ENCODE measurements around the gene IVNS1ABP.
"Not testable (repeated sequence)": the region's sequence is repeated elsewhere in the genome, so short reads cannot be mapped to it uniquely, and the experiment has no call there.

The IVNS1ABP gene

DNA sequence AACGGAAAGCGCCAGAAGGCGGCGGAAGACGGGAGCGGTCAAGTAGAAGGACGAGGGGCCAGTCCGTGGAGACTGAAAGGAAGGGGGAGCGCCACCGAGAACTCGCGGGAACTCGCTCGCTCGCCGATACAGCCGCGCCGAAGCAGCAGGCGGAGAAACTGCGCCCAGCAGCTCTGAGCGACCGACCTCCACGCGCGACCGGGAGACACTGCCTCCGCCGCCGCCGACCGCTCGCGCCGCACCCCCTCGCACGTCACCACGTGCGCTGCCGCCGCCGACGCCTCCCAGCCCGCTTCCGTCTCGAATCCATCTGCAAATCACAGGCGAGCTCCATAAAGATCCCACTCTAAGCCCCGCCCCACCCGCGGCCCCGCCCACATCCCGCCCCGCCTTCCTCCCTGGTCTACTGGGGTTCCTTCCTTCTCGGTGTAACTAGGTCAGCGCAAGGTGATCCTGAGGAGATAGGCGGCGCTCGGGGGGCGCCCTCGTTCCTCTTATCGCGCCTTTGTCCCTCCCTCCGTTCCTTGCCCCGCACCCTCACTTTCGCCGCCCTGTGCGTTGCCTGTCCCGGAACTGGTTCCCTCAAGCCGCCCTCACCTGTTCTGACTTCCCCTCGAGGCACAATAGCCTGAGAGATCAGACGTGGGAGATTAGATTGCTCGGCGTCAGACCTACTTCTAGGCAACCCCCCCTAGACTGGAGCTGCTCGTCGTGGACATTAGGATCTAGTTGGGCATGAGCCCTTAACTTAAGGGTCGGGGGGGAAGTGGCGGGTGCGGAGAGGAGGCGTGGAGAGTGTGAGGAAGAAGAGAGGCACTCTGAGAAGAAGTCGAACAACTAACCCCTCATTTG is at the start of gene IVNS1ABP:
Gene IVNS1ABP, minus strand, starts transcription at position 210 of the 852 bp plus-strand sequence. CDS start 7,750 bp downstream, outside the sequence.
- peak; percentile 92 for DNase-seq

- DNase-seq: no peak
Measured at GRCh38 chr1:185365951-185366350, 48.9 kb upstream of the IVNS1ABP start.

- not testable (repeated sequence) for DNase-seq
Measured at GRCh38 chr1:185364528-185364927, 47.5 kb upstream of the IVNS1ABP start.

GRCh38 chr1:185363205-185363604 is 46.2 kb upstream of the IVNS1ABP start:
- no peak for DNase-seq

- no peak for DNase-seq
Measured at GRCh38 chr1:185360714-185361113, 43.7 kb upstream of the IVNS1ABP start.

DNA sequence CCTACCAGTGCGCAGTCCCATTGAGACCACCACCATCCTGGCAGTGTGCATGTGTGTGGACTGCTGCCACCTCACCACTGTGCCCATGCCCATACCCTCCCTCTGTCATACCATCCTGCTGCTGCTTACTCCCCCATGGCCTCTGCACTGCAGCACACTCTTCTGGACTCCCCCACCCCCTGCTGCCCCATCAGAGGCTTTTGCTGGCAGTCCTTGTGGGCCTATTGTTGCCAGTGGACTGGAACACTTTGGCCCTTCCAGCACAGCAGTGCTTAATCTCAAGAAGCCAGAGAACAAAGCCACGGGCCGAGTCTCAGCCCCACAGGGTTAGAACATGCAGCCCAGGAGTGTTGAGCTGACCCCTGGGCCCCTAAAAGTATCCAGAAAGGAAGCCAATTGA is 41.9 kb upstream of the IVNS1ABP start:
- DNase-seq: no peak

DNA sequence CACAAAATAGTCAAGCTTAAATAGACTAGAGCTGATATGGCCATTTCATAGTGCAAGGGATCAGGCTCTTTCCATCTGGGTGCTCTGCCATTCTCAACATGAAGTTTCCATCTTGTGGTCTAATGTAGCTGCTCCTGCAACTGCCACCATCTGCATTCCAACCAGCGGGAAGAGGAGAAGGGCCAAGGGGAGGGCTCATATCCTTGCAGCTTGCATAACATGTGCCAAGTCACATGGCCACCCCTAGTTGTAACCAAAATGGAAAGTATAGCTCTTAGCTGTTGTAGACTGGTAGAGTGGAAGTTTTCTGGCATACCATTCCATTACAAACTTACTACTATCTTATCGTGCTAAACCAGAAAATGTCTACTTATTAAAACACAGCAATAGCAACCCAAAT is 38.9 kb upstream of the IVNS1ABP start:
- no peak for DNase-seq

DNA sequence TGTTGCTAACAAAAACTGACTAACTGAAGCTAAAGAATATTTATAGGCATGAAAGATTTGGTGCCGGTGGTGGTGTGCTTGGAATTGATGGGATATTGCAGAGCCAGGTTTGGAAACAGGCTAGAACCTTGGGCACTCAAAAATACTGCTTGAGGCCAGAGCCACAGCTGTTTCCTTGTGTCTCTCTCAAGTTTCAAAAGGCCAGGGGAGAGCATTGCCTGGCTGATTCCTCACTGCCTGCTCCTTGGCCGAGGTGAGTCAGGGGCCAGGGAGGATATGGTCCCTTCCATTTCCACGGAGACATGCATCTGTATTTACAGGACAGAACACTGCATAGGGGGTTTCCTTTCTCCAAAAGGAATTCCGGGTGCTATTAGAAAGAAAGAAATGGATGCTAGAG is 36.1 kb upstream of the IVNS1ABP start:
- DNase-seq: no peak

DNA sequence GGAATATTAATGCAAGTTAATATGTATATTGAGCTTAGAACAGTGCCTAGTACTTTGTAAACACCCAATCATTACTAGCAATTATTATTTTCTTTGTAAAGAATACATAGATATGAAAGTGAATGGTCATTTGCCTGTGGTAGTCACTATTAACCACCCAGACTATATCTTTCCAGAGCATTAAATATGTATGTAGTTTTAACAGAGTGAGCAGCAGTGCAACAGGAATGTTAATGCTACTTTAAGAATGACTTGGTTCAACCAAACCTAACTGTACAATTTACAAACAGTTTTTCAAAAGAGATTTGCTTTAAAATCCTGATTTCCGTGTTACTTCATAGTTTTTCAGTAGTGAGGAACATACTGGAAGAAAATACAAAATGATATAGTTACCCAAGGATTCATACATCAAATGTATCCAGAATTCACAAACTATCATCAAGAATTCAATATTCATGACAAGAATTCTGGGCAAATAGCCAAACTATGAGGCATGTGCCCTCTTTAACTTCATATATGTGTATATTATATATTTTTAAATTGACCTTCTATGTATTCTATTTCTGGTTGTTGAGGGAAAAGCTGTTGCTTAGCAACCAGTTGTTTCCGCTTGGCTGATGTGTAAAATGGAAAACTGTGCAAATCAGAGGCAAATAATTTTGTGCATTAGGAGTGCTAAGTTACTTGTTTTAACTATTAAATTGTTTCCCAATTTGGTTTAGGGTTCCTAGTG is 34.9 kb upstream of the IVNS1ABP start:
- DNase-seq: no peak

DNA sequence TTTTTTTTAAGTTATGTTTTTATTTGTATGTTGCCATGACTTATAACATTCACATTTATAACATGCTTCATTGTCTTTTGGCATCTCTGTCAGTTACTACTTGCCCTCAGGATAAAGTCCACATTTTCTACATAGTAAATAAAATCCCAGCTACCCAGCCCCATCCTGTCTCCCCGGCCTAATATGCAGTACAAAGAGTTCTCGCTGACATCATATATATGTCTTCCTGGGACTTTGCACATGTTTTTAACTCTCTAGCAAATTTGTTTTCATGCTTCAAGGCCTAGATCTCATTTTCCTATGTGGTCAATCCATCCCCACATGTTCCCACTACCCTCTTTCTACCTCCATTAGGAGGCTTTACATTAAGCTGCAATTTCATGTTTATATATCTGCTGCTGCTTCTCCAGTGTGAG is 33.0 kb upstream of the IVNS1ABP start:
- no peak for DNase-seq

- no peak for DNase-seq
Measured at GRCh38 chr1:185349556-185349955, 32.5 kb upstream of the IVNS1ABP start.

DNA sequence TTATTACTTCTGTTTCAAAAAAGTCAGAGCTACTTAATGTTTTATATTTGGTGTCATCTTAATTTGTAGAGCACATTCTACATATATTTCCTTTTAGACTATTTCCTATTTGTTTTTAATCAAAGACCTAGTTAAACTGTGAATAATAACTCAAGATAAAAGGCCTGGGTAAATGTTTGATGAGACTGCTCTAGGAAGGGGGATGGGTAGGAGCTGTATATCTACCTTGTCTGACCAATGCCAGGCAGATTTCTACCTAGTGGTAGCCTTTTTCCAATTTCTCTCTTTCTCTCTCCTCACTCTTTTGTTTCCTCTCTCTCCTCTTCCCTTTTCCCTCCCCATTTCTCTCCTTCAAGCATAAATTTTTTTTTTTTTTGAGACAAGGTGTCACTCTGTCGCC is 31.9 kb upstream of the IVNS1ABP start:
- no peak for DNase-seq

DNA sequence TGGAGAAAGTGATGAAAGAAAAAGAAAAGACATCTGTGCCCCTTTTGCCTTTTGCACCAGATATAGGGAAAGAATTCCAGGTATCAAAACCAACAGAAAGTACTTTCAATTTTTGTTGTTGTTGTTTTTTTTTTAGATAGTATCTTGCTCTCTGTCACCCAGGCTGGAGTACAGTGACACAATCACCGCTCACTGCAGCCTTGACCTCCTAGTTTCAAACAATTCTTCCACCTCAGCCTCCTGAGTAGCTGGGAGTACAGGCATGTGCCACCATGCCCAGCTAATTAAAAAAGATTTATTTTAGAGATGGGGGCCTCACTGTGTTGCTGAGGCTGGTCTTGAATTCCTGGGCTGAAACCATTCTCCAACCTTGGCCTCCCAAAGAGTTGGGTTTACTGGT is 31.3 kb upstream of the IVNS1ABP start:
- DNase-seq: no peak

- no peak for DNase-seq
Measured at GRCh38 chr1:185345913-185346720, 29.1 kb upstream of the IVNS1ABP start.

- no peak for DNase-seq
Measured at GRCh38 chr1:185343306-185343705, 26.3 kb upstream of the IVNS1ABP start.

GRCh38 chr1:185342672-185343259 is 25.7 kb upstream of the IVNS1ABP start:
- DNase-seq: no peak

- no peak for DNase-seq
Measured at GRCh38 chr1:185342017-185342416, 25.0 kb upstream of the IVNS1ABP start.

GRCh38 chr1:185341196-185341781 is 24.2 kb upstream of the IVNS1ABP start:
- DNase-seq: no peak

DNA sequence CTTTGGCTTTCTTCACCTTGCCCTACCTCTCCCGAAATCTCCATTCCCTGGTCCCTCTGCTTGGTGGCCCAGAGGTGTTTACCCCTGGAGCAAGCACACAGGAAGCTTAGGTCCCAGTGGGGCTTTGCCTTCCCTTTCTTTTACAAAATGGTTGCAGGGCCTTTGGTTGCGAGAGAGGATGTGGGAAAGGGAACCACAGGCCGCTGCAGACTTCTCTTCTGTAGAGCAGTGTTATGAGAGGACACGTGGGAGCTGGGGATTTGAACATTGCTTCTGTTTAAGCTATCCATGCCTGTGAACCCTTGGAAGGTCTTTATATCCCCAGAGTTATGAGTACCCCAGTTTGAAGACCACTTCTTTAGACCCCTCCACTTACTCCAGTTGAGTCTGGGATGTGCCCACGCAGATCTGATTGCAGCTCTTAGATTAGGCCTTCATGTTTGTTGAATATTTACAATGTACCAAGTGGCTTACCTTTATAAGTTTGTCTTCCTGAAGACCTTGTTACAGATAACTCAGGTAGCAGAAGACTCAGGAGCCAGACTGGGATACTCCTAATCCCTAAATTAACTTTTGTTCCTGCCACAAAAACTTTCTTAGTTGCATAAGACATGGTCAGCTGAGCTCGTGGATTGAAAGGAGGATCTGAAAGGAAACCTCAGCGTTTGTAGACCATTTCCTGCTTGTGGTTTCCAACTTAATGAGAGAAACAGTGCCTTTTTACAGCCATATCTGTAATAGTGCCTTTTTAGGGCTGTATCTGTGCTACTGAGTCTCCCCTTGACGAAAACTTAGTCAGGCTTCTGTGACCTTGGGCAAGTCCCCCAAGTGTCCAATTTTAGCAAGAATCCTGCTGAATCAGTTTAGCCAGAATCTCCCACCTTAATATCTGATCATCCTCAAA is 21.9 kb upstream of the IVNS1ABP start:
- DNase-seq: no peak

- no peak for DNase-seq
Measured at GRCh38 chr1:185337246-185337645, 20.2 kb upstream of the IVNS1ABP start.

DNA sequence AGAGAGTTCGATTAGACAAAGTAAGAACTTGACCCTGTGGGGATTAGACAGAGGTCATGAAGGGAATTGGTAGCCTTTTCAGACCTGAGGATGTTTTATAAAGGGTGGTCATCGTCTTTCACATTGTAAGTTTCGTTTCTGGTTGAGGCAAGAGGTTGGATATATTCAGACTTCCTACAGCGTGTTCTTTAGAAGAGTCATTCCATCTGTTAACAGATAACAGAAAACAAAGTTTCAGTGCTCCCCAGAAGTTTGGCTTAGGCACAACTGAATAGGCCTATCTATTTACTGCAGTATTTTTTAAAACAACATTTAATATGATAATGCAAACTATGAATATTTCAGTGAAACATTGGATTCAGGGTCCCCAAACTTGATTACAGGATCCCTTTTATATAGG is 17.1 kb upstream of the IVNS1ABP start:
- no peak for DNase-seq

Measured in activated T-cell treated with anti-CD3 and anti-CD28 coated beads, Interleukin-2, amount 50 U/mL, for 1 hour (primary cell).